Measurements from ENCODE around the gene NACC2. TPM values are rescaled to one million over a fixed set of nuclear protein-coding genes. Genes with fewer than 3 reads are reported as not detected.

The NACC2 gene
- total RNA-seq, 1 donor from 2014 or later = 34.0 TPM

GRCh38 chr9:136015656-136016571 lies 79.2 kb downstream of the NACC2 start:
- peaks cover 8% of the 10 kb centered on the region for H3K36me3 Mint-ChIP-seq (ENCODE audit: low read depth, unreplicated experiment)
- Histone ChIP-seq H2AFZ (ENCODE audit: low read depth, low read length) (no peak overlapping the region), H4K20me1 (ENCODE audit: insufficient read depth, low read length) (peaks cover 78% of the 10 kb centered on the region), H3K9me3 (ENCODE audit: insufficient read depth, low read depth, low read length) (no peaks in the 10 kb centered on the region), H3K4me3 (ENCODE audit: insufficient read depth, low read depth, low read length) (no peak overlapping the region), H3K36me3 (ENCODE audit: insufficient read depth, low read length) (no peaks in the 10 kb centered on the region), H3K27me3 (ENCODE audit: insufficient read depth, low read length) (no peaks in the 10 kb centered on the region), H3K4me2 (ENCODE audit: low read length) (no peak overlapping the region), H3K79me2 (ENCODE audit: insufficient read depth, low read length) (peaks cover 47% of the 10 kb centered on the region), H3K27ac (ENCODE audit: low read depth, low read length) (no peak overlapping the region), H3K4me1 (ENCODE audit: insufficient read depth, low read length) (peaks cover 8% of the 10 kb centered on the region), H3K9ac (ENCODE audit: low read length) (no peak overlapping the region)
- no peaks in the 10 kb centered on the region for H3K27me3 Mint-ChIP-seq (ENCODE audit: low read depth, unreplicated experiment)
- H3K4me1 Mint-ChIP-seq (ENCODE audit: low read depth, unreplicated experiment) = peaks cover 5% of the 10 kb centered on the region
- FAIRE-seq = no peak
- DNase-seq (ENCODE audit: low read depth) = no peak
- TF ChIP-seq EZH2 (IDR thresholded peaks at IDR 0.05; ENCODE audit: insufficient read depth, low read length) = no peak
- TF ChIP-seq, protein P1, sequence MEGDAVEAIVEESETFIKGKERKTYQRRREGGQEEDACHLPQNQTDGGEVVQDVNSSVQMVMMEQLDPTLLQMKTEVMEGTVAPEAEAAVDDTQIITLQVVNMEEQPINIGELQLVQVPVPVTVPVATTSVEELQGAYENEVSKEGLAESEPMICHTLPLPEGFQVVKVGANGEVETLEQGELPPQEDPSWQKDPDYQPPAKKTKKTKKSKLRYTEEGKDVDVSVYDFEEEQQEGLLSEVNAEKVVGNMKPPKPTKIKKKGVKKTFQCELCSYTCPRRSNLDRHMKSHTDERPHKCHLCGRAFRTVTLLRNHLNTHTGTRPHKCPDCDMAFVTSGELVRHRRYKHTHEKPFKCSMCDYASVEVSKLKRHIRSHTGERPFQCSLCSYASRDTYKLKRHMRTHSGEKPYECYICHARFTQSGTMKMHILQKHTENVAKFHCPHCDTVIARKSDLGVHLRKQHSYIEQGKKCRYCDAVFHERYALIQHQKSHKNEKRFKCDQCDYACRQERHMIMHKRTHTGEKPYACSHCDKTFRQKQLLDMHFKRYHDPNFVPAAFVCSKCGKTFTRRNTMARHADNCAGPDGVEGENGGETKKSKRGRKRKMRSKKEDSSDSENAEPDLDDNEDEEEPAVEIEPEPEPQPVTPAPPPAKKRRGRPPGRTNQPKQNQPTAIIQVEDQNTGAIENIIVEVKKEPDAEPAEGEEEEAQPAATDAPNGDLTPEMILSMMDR (IDR thresholded peaks at IDR 0.05; ENCODE audit: insufficient read depth, low read depth, low read length) = no peak
- no peak overlapping the region for H3K27ac Mint-ChIP-seq (ENCODE audit: unreplicated experiment)
- no peak overlapping the region for H3K4me3 Mint-ChIP-seq (ENCODE audit: unreplicated experiment)
- no peaks in the 10 kb centered on the region for H3K9me3 Mint-ChIP-seq (ENCODE audit: unreplicated experiment)

GRCh38 chr9:136014924-136015633 lies 80.0 kb downstream of the NACC2 start:
- H3K36me3 ChIP-seq (ENCODE audit: insufficient read depth, low read length) = no peaks in the 10 kb centered on the region
- DNase-seq (ENCODE audit: low read depth) (no peak), FAIRE-seq (no peak)
- Mint-ChIP-seq H3K36me3 (ENCODE audit: low read depth, unreplicated experiment) (peaks cover 2% of the 10 kb centered on the region), H3K27me3 (ENCODE audit: low read depth, unreplicated experiment) (no peaks in the 10 kb centered on the region), H3K9me3 (ENCODE audit: unreplicated experiment) (no peaks in the 10 kb centered on the region), H3K4me1 (ENCODE audit: low read depth, unreplicated experiment) (peaks cover 4% of the 10 kb centered on the region), H3K4me3 (ENCODE audit: unreplicated experiment) (no peak overlapping the region), H3K27ac (ENCODE audit: unreplicated experiment) (no peak overlapping the region)
- peaks cover 8% of the 10 kb centered on the region for H3K4me1 ChIP-seq (ENCODE audit: insufficient read depth, low read length)
- H3K4me3 ChIP-seq (ENCODE audit: insufficient read depth, low read depth, low read length) = no peak overlapping the region
- no peak overlapping the region for H3K4me2 ChIP-seq (ENCODE audit: low read length)
- H3K9ac ChIP-seq (ENCODE audit: low read length) = no peak overlapping the region
- no peaks in the 10 kb centered on the region for H3K9me3 ChIP-seq (ENCODE audit: insufficient read depth, low read depth, low read length)
- peaks cover 78% of the 10 kb centered on the region for H4K20me1 ChIP-seq (ENCODE audit: insufficient read depth, low read length)
- H3K79me2 ChIP-seq (ENCODE audit: insufficient read depth, low read length) = peaks cover 39% of the 10 kb centered on the region
- H3K27me3 ChIP-seq (ENCODE audit: insufficient read depth, low read length) = no peaks in the 10 kb centered on the region
- no peak overlapping the region for H3K27ac ChIP-seq (ENCODE audit: low read depth, low read length)
- H2AFZ ChIP-seq (ENCODE audit: low read depth, low read length) = no peak overlapping the region
- no peak for TF ChIP-seq EZH2 (IDR thresholded peaks at IDR 0.05; ENCODE audit: insufficient read depth, low read length)
- TF ChIP-seq, protein P1 (IDR thresholded peaks at IDR 0.05; ENCODE audit: insufficient read depth, low read depth, low read length) = no peak

Data from astrocyte (in vitro differentiated cells and primary cell).